ENCODE measurements around the gene KCNIP1.

DNA sequence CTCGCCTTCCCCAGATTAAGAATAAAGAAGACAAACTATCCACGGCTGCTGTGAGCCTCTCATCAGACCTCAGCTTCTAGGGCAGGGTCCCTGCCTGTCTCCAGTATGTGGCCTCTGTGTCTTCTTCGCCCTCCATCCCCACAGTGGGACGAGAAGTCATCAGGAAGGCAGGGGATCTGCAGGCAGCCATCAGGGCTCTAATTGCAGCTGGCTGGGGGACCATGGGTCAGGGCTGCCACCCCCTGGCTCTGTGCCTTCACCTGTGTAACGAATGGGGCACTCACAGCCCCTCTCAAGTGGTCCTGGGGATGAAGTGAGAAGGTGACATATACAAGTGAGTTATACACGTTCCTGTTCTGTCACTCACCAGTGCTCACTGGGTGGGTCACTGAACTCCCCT is 139.8 kb downstream of the KCNIP1 start:
- TF ChIP-seq, protein P1, sequence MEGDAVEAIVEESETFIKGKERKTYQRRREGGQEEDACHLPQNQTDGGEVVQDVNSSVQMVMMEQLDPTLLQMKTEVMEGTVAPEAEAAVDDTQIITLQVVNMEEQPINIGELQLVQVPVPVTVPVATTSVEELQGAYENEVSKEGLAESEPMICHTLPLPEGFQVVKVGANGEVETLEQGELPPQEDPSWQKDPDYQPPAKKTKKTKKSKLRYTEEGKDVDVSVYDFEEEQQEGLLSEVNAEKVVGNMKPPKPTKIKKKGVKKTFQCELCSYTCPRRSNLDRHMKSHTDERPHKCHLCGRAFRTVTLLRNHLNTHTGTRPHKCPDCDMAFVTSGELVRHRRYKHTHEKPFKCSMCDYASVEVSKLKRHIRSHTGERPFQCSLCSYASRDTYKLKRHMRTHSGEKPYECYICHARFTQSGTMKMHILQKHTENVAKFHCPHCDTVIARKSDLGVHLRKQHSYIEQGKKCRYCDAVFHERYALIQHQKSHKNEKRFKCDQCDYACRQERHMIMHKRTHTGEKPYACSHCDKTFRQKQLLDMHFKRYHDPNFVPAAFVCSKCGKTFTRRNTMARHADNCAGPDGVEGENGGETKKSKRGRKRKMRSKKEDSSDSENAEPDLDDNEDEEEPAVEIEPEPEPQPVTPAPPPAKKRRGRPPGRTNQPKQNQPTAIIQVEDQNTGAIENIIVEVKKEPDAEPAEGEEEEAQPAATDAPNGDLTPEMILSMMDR (IDR thresholded peaks at IDR 0.05; ENCODE audit: control extremely low read depth in 1 of 3, insufficient read depth in 1 of 3, low read depth in 1 of 3, low read length in 3 of 3): no peak
- no peak for TF ChIP-seq SIN3A (conservative IDR thresholded peaks at IDR 0.05 in 1 of 2, IDR thresholded peaks at IDR 0.05 in 1 of 2; ENCODE audit: low read depth in 1 of 2, low read length in 2 of 2)
- TF ChIP-seq POLR2A (IDR thresholded peaks at IDR 0.05; ENCODE audit: control extremely low read depth in 1 of 2, low read depth in 2 of 2, low read length in 2 of 2): no peak
- TF ChIP-seq MAFK (IDR thresholded peaks at IDR 0.05; ENCODE audit: low read depth, low read length): no peak
- TF ChIP-seq POLR2AphosphoS5 (IDR thresholded peaks at IDR 0.05; ENCODE audit: low read depth, low read length): no peak
- no peak for TF ChIP-seq NANOG (IDR thresholded peaks at IDR 0.05; ENCODE audit: insufficient read depth, low read depth, low read length, poor library complexity, severe bottlenecking)
- TF ChIP-seq RBBP5 (IDR thresholded peaks at IDR 0.05; ENCODE audit: borderline replicate concordance, low read depth, low read length): no peak

Measured in H1 (cell line).